Stimulated activated memory B cell treated with anti-CD40 and anti-IgM and Interleukin-4, amounts not matched to agents 10 μg/mL and 1 μg/mL and 100 μg/mL, for 72 hours (primary cell): ENCODE results near the gene STK36.

Experiments used
- ATAC-seq: fragments of 150-1000 bp; cut with Tn5 transposase; 2 replicates; pipeline ENCODE4 v1.10.0; 2021
- H3K27ac Mint-ChIP-seq: one replicate; pipeline ENCODE4 v1.8.0; 2022; ENCODE audit warnings: mild to moderate bottlenecking, mixed read lengths
- H3K27me3 Mint-ChIP-seq: one replicate; pipeline ENCODE4 v1.8.0; 2022; ENCODE audit warnings: mixed read lengths
- H3K36me3 Mint-ChIP-seq: one replicate; pipeline ENCODE4 v1.8.0; 2022; ENCODE audit warnings: mixed read lengths
- H3K4me1 Mint-ChIP-seq: one replicate; pipeline ENCODE4 v1.8.0; 2022; ENCODE audit warnings: mixed read lengths
- H3K4me3 Mint-ChIP-seq: one replicate; pipeline ENCODE4 v1.8.0; 2022; ENCODE audit warnings: mild to moderate bottlenecking, moderate library complexity, mixed read lengths
- H3K9me3 Mint-ChIP-seq: one replicate; pipeline ENCODE4 v1.8.0; 2022; ENCODE audit warnings: mixed read lengths

Gene STK36

GRCh38 chr2:218721488-218721887 is 49.6 kb downstream of the STK36 start:
- no peak overlapping the region for H3K27ac Mint-ChIP-seq
- no peaks in the 10 kb centered on the region for H3K9me3 Mint-ChIP-seq
- no peaks in the 10 kb centered on the region for H3K27me3 Mint-ChIP-seq
- peaks cover 5% of the 10 kb centered on the region for H3K4me1 Mint-ChIP-seq
- no peak for ATAC-seq
- H3K4me3 Mint-ChIP-seq: no peak overlapping the region
- peaks cover 35% of the 10 kb centered on the region for H3K36me3 Mint-ChIP-seq

DNA sequence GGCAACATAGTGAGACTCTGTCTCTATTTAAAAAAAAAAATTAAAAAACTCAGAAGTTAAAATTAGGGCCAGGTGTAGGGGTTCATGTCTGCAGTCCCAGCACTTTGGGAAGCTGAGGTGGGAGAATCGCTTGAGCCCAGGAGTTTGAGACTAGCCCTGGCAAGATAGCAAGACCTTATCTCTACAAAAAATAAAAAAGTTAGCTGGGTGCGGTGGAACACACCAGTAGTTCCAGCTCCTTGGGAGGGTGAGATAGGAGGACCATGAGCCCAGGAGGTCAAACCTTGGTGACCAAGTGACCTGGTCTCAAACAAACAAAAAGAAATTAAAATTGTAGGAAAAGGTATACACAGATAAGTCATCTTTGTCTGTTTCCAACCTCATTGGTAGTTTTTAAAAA is 50.0 kb downstream of the STK36 start:
- H3K27me3 Mint-ChIP-seq: no peaks in the 10 kb centered on the region
- H3K9me3 Mint-ChIP-seq: no peaks in the 10 kb centered on the region
- ATAC-seq: no peak
- peaks cover 39% of the 10 kb centered on the region for H3K36me3 Mint-ChIP-seq
- peaks cover 5% of the 10 kb centered on the region for H3K4me1 Mint-ChIP-seq
- no peak overlapping the region for H3K4me3 Mint-ChIP-seq
- H3K27ac Mint-ChIP-seq: no peak overlapping the region

GRCh38 chr2:218722419-218722818 is 50.5 kb downstream of the STK36 start:
- Mint-ChIP-seq H3K9me3 (peaks cover 3% of the 10 kb centered on the region), H3K36me3 (peaks cover 44% of the 10 kb centered on the region), H3K27ac (no peak overlapping the region), H3K4me3 (no peak overlapping the region), H3K4me1 (peaks cover 5% of the 10 kb centered on the region), H3K27me3 (no peaks in the 10 kb centered on the region)
- ATAC-seq: no peak

- Mint-ChIP-seq H3K9me3 (peaks cover 6% of the 10 kb centered on the region), H3K36me3 (peaks cover 50% of the 10 kb centered on the region), H3K27me3 (no peaks in the 10 kb centered on the region), H3K27ac (no peak overlapping the region), H3K4me3 (no peak overlapping the region), H3K4me1 (peaks cover 5% of the 10 kb centered on the region)
- ATAC-seq: no peak
Observed at GRCh38 chr2:218722876-218723785, 51.2 kb downstream of the STK36 start.

DNA sequence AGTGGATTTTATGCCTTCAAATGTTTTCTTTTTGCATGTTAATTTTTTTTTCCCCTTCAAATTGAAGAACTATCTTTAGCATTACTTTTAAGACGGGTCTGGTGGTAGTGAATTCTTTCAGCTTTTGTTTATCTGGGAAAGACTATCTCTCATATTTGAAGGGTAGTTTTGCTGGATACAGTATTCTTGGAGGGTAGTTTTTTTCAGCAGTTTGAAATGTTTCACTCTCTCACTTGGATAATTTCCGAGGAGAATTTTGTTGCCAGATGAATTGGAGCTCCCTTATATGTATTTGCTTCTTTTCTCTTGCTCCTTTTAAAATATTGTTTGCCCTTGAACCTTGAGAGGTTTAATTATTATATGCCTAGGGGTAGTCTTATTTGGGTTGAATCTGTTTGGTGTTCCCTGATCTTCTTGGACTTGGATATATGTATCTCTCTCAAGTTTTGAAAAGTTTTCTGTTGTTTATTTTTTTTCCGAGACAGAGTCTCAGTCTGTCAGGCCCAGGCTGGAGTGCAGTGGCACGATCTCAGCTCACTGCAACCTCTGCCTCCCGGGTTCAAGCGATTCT is 54.2 kb downstream of the STK36 start:
- peaks cover 47% of the 10 kb centered on the region for H3K36me3 Mint-ChIP-seq
- ATAC-seq: no peak
- no peak overlapping the region for H3K4me3 Mint-ChIP-seq
- H3K4me1 Mint-ChIP-seq: no peaks in the 10 kb centered on the region
- peaks cover 6% of the 10 kb centered on the region for H3K9me3 Mint-ChIP-seq
- no peaks in the 10 kb centered on the region for H3K27me3 Mint-ChIP-seq
- no peak overlapping the region for H3K27ac Mint-ChIP-seq

DNA sequence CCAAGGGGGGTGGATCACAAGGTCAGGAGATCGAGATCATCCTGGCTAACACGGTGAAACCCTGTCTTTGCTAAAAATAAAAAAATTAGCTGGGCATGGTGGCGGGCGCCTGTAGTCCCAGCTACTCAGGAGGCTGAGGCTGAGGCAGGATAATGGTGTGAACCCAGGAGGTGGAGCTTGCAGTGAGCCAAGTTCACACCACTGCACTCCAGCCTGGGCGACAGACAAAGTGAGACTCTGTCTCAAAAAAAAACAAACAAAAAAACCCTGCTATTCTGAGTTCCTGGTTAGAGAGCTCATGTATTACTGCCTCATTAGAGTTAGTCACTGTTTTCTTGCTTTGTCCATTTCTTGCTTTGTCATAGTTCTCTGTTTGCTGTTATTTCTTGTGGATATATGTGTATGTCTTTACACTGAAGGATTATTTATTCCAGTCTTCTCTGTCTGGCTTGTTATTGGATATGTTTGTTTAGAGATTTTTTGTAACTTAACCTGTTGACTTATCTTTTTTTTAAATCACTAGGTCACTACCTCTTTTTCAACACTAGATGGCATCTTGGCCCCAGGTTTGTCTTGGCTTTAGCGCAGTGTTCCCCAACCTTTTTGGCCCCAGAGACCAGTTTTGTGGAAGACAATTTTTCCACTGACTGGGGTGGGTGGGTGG is 55.7 kb downstream of the STK36 start:
- Mint-ChIP-seq H3K9me3 (peaks cover 6% of the 10 kb centered on the region), H3K36me3 (peaks cover 47% of the 10 kb centered on the region), H3K27ac (no peak overlapping the region), H3K27me3 (no peaks in the 10 kb centered on the region), H3K4me3 (no peak overlapping the region), H3K4me1 (no peaks in the 10 kb centered on the region)
- no peak for ATAC-seq

- ATAC-seq: no peak
- H3K27me3 Mint-ChIP-seq: no peaks in the 10 kb centered on the region
- peaks cover 6% of the 10 kb centered on the region for H3K9me3 Mint-ChIP-seq
- H3K36me3 Mint-ChIP-seq: peaks cover 60% of the 10 kb centered on the region
- H3K4me3 Mint-ChIP-seq: no peak overlapping the region
- no peak overlapping the region for H3K27ac Mint-ChIP-seq
- H3K4me1 Mint-ChIP-seq: peaks cover 18% of the 10 kb centered on the region
Observed at GRCh38 chr2:218729640-218730039, 57.8 kb downstream of the STK36 start.

GRCh38 chr2:218732052-218732760 is 60.3 kb downstream of the STK36 start:
- no peak overlapping the region for H3K27ac Mint-ChIP-seq
- peaks cover 56% of the 10 kb centered on the region for H3K36me3 Mint-ChIP-seq
- ATAC-seq: no peak
- no peak overlapping the region for H3K4me3 Mint-ChIP-seq
- H3K27me3 Mint-ChIP-seq: no peaks in the 10 kb centered on the region
- peaks cover 3% of the 10 kb centered on the region for H3K9me3 Mint-ChIP-seq
- peaks cover 18% of the 10 kb centered on the region for H3K4me1 Mint-ChIP-seq

GRCh38 chr2:218732761-218733158 is 60.9 kb downstream of the STK36 start:
- Mint-ChIP-seq H3K27ac (no peak overlapping the region), H3K27me3 (no peaks in the 10 kb centered on the region), H3K4me1 (peaks cover 18% of the 10 kb centered on the region), H3K4me3 (no peak overlapping the region), H3K9me3 (peaks cover 1% of the 10 kb centered on the region), H3K36me3 (peaks cover 56% of the 10 kb centered on the region)
- no peak for ATAC-seq

GRCh38 chr2:218733171-218734021 is 61.5 kb downstream of the STK36 start:
- H3K27ac Mint-ChIP-seq: no peak overlapping the region
- H3K4me3 Mint-ChIP-seq: no peak overlapping the region
- no peaks in the 10 kb centered on the region for H3K27me3 Mint-ChIP-seq
- H3K36me3 Mint-ChIP-seq: peaks cover 60% of the 10 kb centered on the region
- H3K9me3 Mint-ChIP-seq: no peaks in the 10 kb centered on the region
- peaks cover 18% of the 10 kb centered on the region for H3K4me1 Mint-ChIP-seq
- no peak for ATAC-seq

- ATAC-seq: no peak
- H3K27me3 Mint-ChIP-seq: no peaks in the 10 kb centered on the region
- H3K27ac Mint-ChIP-seq: no peak overlapping the region
- H3K4me3 Mint-ChIP-seq: no peak overlapping the region
- H3K9me3 Mint-ChIP-seq: no peaks in the 10 kb centered on the region
- H3K36me3 Mint-ChIP-seq: peaks cover 64% of the 10 kb centered on the region
- H3K4me1 Mint-ChIP-seq: peaks cover 18% of the 10 kb centered on the region
Observed at GRCh38 chr2:218734190-218734975, 62.5 kb downstream of the STK36 start.

GRCh38 chr2:218736531-218736930 is 64.6 kb downstream of the STK36 start:
- peaks cover 71% of the 10 kb centered on the region for H3K36me3 Mint-ChIP-seq
- H3K4me1 Mint-ChIP-seq: peaks cover 18% of the 10 kb centered on the region
- no peak overlapping the region for H3K27ac Mint-ChIP-seq
- no peaks in the 10 kb centered on the region for H3K9me3 Mint-ChIP-seq
- no peak overlapping the region for H3K4me3 Mint-ChIP-seq
- ATAC-seq: no peak
- H3K27me3 Mint-ChIP-seq: no peaks in the 10 kb centered on the region

DNA sequence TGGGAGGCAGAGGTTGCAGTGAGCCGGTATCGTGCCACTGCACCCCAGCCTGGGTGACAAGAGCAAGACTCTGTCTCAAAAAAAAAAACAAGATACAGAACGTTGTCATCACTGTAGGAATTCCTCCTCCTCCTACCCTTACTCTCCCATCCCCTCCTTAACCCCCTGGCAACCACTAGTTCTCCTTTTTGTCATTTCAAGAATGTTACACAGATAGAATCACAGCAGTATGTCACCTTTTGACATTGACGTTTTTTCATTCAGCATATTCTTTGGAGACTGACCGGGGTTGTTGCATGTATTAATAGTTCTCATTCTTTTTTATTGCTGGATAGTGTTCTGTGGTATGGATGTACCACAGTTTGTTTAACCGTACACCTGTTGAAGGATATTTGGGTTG is 71.2 kb downstream of the STK36 start:
- peak overlapping the region; percentile 60 for H3K27ac Mint-ChIP-seq
- ATAC-seq: peak; percentile 85
- H3K4me1 Mint-ChIP-seq: peaks cover 24% of the 10 kb centered on the region

DNA sequence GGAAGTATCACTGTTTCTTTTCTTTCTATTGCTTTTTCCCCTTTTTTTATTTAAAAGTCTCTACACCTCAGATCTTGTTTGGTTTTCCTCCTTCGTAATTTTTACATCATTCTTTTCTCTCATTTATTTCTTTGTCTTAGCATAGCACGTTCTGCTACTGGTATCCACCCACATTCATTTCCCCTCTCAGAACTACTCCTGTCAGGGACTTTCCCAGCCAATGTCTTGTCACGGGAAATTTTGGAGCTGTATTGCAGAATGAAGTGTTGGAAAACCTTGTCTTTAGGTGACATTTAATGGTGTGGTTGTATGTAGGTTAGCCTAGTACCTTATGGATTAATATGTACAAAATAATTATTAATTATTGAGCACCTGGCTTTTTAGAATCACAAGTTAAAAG is 72.7 kb downstream of the STK36 start:
- Mint-ChIP-seq H3K27me3 (no peaks in the 10 kb centered on the region), H3K9me3 (no peaks in the 10 kb centered on the region), H3K27ac (peak overlapping the region; percentile 75), H3K4me1 (peaks cover 24% of the 10 kb centered on the region), H3K36me3 (peaks cover 77% of the 10 kb centered on the region), H3K4me3 (no peak overlapping the region)
- peak; percentile 66 for ATAC-seq

More for the DNA sequence above, 71.2 kb downstream of the STK36 start:
- no peaks in the 10 kb centered on the region for H3K27me3 Mint-ChIP-seq
- no peak overlapping the region for H3K4me3 Mint-ChIP-seq
- peaks cover 75% of the 10 kb centered on the region for H3K36me3 Mint-ChIP-seq
- H3K9me3 Mint-ChIP-seq: no peaks in the 10 kb centered on the region
